HL-60/S4 treated with phorbol 12-myristate 13-acetate at 8.2 ng/mL for 4 days and 3 days (cell line): ENCODE measurements around the gene NRG3.
"Not testable (repeated sequence)": the region's sequence is repeated elsewhere in the genome, so short reads cannot be mapped to it uniquely, and the experiment has no call there.

Source experiments
- in situ Hi-C: fragments of 300-500 bp; cut with MboI; formaldehyde crosslinking; loops from 2 replicates; pipeline ENCODE4 v1.15.0; 2022; ENCODE audit warnings: low sequenced_read_pairs

The NRG3 gene

DNA sequence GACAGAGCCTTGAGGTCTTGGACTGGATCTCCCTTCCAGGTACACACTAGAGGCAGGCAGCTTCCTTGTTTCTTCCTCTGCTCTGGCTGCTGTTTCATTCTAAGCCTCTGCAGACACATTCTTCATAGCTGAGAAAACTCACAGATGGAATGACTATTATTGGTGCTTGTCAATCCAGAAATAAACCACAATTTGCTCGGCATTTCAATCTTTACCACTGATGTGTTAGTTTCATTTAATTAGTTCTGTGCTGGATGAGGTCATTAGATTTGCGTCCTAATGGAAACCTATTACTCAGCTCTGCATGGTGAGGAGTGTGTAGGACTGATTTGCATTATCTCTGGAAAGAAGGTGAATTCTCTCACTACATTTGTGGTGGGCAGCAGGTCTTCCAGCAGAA, 392.5 kb downstream of the NRG3 start:
- in situ Hi-C loops: no loop called here

DNA sequence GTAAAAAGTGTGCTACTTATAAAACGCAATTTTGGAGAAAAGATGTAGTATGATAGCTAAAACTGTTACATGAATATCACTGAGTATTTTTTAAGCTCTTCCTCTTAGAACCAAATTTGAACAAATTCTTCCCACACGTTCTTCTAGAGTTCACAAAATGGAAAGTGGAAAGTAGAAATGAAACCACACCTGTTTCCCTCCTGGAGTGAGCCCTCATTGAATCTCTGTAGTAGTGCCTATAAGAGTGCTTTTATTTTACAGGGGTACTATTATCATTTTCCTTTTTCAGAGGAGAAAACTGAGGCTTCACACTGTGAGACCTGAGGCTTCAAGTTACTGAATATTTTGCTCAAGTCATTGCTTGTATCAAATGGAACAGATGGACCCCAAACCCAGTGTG, 393.0 kb downstream of the NRG3 start:
- in situ Hi-C loops: no loop called here

DNA sequence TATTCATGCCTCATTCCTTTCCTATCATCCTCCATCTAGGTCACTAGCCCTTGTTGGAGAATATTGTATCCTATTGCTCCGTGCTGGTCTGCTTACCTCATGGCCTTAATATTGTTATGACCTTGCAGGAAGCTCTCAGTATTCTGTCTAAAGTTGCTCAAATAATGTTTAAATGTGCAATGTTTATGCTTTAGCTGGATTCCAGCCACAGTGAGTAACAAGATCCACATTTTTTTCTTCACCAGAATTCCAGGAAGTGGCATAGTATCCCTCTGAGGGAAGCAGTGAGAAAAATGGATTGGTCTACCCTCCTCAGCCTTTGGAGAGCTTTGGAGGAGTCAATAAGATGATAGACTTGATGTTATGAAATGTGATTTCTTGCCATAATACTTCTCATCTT, 402.6 kb downstream of the NRG3 start:
- in situ Hi-C loops: no loop called here

DNA sequence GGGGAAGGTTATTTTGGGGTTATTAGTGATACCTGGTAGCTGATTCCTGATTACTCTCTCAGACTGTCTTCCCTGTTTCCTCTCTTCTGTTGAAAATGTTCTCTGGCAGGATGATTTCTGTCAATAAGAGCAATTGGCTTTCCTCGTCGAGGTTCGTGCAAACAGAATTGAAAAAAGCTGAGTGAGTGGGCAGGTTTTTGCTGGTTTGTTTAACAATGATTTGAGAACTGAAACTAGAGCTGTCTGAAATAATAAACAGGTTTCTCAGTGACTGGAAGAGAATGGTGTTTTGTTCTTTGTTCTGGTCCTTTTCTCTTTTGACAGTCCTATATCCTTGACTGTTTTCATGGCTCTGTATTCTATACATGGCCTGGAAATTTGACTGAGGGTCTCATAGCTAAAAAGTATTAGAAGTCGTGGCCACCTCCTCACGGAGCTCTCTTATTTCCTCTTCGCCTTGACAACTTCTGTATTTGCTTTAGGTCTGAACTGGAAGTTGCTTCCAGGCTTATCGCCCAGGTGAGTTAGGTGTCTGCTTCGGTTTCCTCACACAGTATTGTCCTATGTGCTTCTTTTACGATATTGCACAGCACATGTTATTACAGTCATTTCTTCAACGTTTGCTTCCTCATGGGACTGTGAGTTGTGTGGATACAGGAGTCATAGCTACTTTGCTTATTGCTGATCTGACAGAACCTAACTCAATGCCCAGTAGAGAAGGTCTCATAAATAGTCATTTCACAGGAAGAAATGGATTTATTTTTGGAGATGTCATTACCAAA, 403.6 kb downstream of the NRG3 start:
- in situ Hi-C loops: no loop called here

DNA sequence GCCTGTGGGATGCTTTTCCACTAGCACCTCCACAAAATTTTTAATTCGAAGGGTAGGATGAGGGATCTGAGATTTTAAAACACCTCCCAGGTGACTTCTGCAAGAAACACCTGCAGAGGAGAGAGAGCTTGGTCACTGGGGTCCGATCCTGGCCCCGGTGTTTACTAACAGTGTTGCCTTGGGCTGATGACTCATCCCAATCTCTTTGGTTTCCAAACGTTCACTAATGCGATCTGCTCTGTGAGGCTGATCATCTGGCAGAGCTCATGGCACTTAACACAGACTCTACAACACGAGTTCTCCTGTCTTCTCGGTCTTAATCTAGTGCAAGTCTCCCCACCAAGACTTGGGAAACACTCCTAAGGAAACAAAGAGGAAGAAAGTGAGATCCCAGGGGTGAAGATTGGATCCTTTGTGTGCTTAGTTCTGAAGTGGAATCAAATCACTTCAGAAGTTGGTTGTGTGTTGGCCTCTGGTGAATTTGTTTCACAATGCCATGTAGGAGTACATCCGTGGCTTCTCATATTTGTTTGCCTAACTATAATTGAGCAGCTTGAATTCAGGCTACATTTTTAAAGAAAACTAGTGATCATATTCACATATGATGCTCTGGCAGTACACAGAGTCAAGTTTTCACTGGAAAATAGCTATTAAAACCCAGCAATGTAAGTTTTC, 407.9 kb downstream of the NRG3 start:
- in situ Hi-C loops: no loop called here

DNA sequence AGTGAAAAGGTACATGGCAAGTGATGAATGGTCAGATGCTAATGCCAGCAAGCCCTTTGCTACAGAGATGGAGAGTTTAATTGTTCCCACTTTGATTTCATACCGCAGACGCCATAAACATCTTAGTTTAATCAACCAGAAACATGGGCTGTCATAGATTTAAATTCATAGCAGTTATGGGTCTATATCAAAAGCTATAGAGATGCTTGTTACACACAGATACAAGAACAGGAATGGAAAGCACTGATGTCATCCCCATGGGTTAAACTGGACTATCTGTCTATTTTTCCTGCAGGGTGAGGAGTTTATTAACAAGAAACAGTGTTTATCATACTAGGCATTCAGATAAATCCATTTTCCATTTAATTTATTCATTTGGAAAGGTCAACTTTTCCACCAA, 409.2 kb downstream of the NRG3 start:
- in situ Hi-C loops: no loop called here

DNA sequence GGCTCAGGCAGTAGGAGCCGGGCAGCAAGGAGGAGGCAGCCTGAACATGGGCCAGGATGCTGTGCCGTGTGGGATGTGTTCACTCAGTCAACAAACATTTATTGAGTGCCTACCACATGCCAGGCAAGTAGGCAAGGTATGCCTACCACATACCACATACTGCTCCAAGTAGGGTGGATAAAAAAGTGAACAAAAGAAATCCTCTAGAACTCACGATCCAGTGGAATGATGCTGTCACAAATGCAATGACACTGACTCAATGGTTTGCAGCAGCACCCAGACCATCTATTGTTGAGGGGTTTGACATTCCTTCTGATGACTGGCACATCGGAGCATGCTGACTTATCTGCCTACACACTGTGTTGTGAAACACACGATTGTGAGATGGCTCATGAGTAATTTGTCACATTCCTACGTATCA, 413.5 kb downstream of the NRG3 start:
- in situ Hi-C loops: no loop called here

DNA sequence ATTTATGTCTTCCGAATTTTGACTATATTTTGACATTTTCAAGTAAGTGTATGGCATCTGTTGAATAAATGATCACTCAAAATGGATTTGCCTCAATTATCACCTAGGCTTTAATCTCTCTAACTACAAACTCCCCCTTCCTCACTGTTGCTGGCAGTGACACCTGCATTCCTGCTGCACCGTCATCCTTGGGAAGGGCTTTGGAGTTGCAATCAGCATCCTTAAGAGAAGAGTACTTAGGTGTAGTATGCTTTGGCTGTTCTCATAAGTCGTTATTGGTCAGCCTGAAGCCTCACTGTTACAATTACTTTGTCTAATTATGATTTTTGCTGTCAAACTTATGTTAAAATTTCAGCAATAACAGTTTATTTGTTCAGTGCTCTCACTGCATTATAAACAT, 415.0 kb downstream of the NRG3 start:
- in situ Hi-C loops: no loop called here

DNA sequence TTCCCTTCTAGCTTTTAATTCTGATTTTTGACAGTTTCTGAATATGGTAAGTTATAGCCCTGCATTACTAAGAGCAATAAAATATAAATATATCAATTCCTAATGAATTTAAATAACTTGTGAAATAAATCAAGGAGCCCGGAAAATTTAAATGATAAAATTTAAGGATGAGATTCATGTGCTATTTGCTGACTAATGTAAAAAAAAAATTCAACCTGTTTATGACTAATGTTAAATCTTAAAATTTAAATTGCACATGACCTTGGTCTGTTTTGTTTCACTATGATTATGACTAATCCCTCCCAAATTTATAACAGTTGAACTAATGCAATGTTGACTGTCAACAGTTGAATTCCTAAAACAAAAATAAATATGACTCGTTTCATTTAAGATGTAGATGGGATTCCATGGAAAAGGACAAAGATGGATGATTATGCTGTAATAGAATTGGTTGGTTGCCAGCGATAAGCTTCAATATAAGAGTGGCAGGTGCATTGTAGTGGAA, 419.9 kb downstream of the NRG3 start:
- in situ Hi-C loops: no loop called here

DNA sequence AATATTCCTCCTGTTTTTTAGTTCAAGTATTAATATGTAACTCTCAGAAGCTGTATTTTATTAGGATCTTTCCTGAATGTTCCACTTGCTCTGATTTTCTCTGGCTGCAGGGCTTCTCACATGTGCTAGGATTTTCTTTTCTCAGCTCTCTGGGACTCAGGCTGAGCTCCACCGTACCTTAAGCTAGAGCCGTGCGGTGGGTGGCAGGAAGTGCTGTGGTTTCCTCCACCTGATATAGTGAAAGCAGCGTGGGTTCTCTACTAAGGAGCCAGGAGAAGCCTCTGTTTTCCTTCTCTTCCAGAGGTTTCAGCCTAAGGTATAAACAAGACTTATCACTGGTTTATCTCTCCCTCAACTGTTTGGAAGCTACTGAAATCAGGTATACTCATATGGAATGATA, 433.6 kb downstream of the NRG3 start:
- in situ Hi-C loops: no loop called here

DNA sequence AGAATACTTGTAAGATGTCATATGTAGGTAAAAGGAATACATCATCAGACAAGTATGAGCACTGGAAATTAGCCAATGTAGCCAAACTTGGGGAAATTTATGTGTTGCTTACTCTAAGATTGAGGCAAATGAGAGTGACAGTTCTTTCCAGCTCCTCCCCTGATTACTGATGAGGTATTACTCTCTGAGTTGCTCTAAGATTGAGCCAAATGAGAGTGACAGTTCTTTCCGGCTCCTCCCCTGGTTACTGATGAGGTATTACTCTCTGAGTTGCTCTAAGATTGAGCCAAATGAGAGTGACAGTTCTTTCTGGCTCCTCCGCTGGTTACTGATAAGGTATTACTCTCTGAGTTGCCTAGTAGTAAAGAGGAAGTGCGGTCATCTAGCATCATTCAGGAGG, 435.8 kb downstream of the NRG3 start:
- in situ Hi-C loops: no loop called here

DNA sequence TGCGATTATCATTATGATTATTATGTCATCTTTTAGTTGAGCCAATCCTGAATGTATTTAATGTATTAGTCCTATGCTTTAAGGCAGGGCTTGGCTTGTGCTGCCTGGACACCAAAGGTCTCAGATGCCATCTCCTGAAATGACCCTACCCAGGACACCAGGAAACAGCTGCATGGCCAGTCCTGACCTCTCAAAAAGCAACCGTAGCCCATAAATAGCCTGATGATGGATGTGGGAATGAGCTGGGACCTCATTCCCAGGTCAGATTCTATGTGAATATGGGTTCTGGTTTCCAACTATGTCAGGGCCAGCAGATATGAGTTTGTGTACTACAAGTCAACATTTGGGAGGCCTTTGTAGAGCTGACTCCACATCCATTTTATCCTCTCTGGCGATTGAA, 438.4 kb downstream of the NRG3 start:
- in situ Hi-C loops: no loop called here

DNA sequence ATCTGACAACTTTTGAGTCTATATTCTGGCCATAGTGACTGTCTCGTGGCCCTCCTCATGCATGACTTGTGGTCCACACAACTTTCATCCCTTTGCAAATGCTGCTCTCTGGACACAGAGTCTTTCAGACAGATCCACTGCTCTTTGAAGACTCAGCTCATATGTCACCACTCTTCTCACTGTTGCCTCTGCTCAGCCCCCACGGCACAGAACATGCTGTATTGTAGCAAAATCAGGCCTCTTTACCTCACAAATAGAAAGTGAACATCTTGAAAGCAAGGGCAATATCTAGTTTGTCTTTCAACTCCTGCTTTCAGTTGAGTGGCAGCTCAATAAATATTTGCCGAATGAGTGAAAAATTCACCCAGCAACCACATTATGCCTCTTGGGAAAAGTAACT, 443.5 kb downstream of the NRG3 start:
- in situ Hi-C loops: no loop called here

DNA sequence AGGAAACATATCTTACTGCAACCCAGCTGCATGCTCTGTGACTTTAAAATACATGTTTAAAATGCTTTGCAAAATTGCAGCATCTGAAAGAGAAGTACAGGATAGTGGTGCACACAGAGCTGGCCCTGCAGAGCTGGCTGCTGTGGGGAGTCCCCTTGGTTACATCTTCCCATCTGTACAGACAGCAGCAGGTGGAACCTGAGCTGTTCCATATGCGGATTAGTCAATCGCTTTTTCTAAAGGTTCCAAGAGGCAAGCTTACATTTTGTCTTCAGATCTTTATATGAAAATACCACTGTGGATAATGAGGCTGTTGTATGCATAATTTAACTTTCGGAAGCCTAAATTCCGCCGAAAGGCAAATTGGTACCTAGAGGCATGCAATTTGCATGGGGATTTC, 444.1 kb downstream of the NRG3 start:
- in situ Hi-C loops: no loop called here

DNA sequence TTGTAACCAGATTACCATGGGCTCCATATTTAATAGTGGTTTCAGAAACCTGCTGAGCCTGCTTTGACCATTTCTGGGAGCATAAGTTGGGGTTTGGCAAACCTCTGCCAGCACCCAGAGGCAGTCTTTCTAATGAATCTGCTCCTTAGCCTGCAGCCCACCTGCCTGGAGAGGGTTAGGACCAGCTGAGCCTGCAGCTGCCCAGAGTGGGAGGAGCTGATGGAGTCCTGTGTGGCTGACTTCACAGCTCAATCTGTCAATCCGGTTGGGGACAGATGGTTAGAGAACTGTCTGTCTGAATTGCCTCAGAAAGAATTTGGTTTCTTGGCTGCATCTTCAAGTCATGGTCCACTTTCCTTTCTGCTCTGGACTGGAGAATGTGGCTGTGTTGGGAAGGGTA, 444.6 kb downstream of the NRG3 start:
- in situ Hi-C loops: no loop called here

DNA sequence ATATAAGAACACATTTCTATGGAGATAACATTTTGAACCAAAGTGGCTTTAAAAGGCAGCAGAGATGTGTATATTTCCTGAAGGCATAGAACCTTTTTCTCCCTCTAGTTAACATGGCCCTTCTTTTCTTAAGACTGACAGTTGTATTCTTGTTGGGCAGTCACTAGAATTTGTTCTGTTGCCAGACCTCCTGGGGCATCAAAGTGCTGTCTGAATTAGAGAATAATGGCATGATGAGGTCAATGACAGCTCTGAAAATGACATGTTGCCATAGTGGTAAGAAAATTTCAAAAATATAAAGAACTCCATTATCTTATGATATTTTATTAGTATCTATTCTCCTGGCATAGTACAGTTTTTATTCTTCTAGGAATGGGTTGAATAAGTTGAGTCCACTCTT, 446.7 kb downstream of the NRG3 start:
- in situ Hi-C loops: no loop called here

DNA sequence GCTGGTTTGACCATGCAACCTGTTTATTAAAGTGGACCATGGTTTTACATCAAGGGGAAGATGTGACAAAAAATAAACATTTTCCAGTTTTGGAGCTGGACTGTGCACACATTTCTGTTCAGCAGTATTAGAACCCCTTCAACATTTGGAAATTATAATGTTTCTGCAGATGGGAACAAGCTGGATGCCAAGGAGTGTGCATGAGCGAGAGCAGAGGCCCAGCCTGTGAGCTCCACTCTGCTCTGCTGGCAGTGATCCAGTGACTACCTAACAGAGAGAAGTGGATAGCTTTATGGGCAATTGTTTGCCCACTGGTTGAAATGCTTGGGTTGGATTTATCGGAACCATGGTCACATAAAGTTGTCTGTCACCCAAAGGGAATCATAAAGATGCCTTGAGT, 456.7 kb downstream of the NRG3 start:
- in situ Hi-C loops: no loop called here

DNA sequence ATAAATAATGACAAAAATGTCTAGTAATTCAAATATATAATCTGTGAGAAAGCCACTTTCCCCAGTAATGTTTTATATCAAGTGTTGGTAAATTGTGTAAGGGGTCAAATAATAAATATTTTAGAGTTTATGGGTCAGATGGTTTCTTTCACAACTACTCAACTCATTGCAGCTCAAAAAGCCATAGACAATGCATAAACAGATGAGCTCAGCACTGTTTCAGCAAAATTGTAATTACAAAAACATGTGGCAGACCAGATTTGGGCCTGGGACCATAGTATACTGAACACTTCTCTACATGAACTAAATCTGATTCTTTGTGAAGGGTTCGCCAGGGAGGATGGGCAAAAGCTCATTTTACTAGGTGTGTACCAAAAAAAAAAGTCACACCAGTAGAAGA, 460.8 kb downstream of the NRG3 start:
- in situ Hi-C loops: no loop called here

DNA sequence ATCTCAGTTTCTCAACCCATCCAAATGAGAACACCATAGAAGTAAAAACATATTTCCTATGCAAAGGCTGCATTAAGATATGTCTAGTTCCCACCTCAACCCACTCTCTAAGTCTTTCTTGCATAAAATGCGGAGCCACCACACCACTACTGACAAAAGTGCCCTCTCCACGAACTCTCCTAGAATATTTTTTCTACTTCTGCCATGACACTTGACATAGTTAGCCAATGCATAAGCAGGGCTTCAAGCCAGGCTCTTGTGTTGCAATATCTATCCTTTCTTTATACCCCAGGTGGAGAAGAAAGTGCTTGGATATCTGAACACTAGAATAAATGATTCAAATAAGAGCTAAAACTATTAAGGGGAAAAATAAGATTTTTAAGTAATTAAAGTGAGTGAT, 465.2 kb downstream of the NRG3 start:
- in situ Hi-C loops: no loop called here

DNA sequence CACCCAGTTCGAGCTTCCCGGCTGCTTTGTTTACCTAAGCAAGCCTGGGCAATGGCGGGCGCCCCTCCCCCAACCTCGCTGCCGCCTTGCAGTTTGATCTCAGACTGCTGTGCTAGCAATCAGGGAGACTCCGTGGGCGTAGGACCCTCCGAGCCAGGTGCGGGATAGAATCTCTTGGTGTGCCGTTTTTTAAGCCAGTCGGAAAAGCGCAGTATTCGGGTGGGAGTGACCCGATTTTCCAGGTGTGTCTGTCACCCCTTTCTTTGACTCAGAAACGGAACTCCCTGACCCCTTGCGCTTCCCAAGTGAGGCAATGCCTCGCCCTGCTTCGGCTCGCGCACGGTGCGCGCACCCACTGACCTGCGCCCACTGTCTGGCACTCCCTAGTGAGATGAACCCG, 474.6 kb downstream of the NRG3 start:
- in situ Hi-C loops: not testable (repeated sequence)

DNA sequence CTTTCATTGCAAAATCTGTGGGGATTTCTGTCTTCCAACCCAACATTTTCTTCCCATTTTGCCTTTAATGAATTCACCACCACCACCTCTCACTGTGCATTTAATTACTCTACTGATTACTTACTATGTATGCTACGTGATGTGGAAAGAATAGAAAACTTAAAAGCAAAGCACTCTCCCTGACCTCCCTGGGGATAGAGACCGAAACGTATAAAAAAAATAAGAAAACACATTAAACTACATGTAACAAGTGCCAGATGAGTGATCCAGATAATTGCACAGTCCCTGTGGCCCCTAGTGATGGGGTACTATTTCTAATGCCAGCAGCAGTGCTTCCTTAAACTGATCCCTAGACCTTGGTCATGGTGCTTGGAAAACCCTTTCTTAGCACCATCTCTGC, 478.4 kb downstream of the NRG3 start:
- in situ Hi-C loops: no loop called here

DNA sequence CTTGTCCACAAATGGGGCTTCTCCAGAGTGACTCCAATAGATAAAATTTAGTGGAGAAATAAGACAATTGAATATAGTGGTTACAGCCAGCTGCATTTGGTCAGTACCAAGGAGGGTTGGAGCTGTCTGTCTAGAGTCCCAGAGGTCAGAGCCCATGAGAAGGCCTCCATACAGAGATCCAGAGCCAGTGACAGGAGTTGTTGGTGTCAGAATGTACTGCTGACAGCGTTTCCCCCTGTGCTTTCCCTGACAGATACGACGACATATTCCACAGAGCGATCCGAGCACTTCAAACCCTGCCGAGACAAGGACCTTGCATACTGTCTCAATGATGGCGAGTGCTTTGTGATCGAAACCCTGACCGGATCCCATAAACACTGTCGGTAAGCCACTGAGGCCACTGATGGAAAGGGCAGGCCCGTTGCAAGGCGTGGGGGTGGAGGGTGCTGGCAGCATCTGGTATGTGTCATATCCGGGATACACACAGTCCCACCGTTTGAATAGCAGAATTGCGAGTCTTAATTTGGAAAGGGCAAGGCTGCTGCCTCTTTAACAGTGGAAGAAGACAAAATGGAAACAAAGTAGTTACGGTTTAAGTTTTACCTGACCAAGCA, 483.6 kb downstream of the NRG3 start:
- in situ Hi-C loops: no loop called here
